D341Med (cell line): ENCODE results near the gene BAK1.

ENCODE experiments used
- DNase-seq: peaks from one replicate; pipeline ENCODE4 v3.0.0; 2012; ENCODE audit warnings: low spot score

BAK1 gene

GRCh38 chr6:33579828-33580714, at the start of gene BAK1:
Gene BAK1 (minus strand): TSS chr6:33580276. CDS start chr6:33577604, 2,672 bp downstream.
- DNase-seq: peak; percentile 96

- no peak for DNase-seq
Measured at GRCh38 chr6:33628401-33628964, 48.4 kb upstream of the BAK1 start.

GRCh38 chr6:33627876-33628275, 47.8 kb upstream of the BAK1 start:
- no peak for DNase-seq

GRCh38 chr6:33624856-33625255, 44.8 kb upstream of the BAK1 start:
- no peak for DNase-seq

- DNase-seq: no peak
Measured at GRCh38 chr6:33623895-33624381, 43.9 kb upstream of the BAK1 start.

GRCh38 chr6:33622456-33623431, 42.7 kb upstream of the BAK1 start:
- DNase-seq: no peak

GRCh38 chr6:33621711-33622388, 41.8 kb upstream of the BAK1 start:
- peak; percentile 65 for DNase-seq

GRCh38 chr6:33620856-33621710, 41.0 kb upstream of the BAK1 start, which contains the start of gene ITPR3:
Gene ITPR3 (plus strand): TSS chr6:33621322. CDS start chr6:33621603, 281 bp downstream.
- peak; percentile 80 for DNase-seq

- peak; percentile 63 for DNase-seq
Measured at GRCh38 chr6:33620158-33620855, 40.2 kb upstream of the BAK1 start.

- DNase-seq: no peak
Measured at GRCh38 chr6:33619166-33619840, 39.2 kb upstream of the BAK1 start.

- no peak for DNase-seq
Measured at GRCh38 chr6:33616913-33617312, 36.8 kb upstream of the BAK1 start.

- no peak for DNase-seq
Measured at GRCh38 chr6:33616113-33616512, 36.0 kb upstream of the BAK1 start.

- DNase-seq: no peak
Measured at GRCh38 chr6:33613795-33614168, 33.7 kb upstream of the BAK1 start.

- no peak for DNase-seq
Measured at GRCh38 chr6:33613146-33613794, 33.2 kb upstream of the BAK1 start.

GRCh38 chr6:33610779-33611732, 31.0 kb upstream of the BAK1 start:
- no peak for DNase-seq

- no peak for DNase-seq
Measured at GRCh38 chr6:33610067-33610466, 30.0 kb upstream of the BAK1 start.

- DNase-seq: no peak
Measured at GRCh38 chr6:33609528-33609927, 29.5 kb upstream of the BAK1 start.

GRCh38 chr6:33609019-33609418, 28.9 kb upstream of the BAK1 start:
- no peak for DNase-seq
